GM21576 (cell line): ENCODE results near the gene CCDC73.
"Not testable (repeated sequence)": the region's sequence is repeated elsewhere in the genome, so short reads cannot be mapped to it uniquely, and the experiment has no call there.

Source experiments
- ATAC-seq: cut with Tn5 transposase; IDR thresholded peaks from one replicate; pipeline ENCODE4 v1.9.1; 2021; ENCODE audit warnings: mild to moderate bottlenecking, moderate library complexity; ENCODE audit not compliant: unreplicated experiment

Gene CCDC73

GRCh38 chr11:32794439-32794838 is at the start of gene CCDC73:
Gene CCDC73, minus strand, starts transcription at chr11:32794662. Its CDS starts 34,419 bp downstream, at chr11:32760243.
- no peak for ATAC-seq

- no peak for ATAC-seq
Observed at GRCh38 chr11:32843544-32843943, 49.1 kb upstream of the CCDC73 start.

GRCh38 chr11:32840587-32840986 is 46.1 kb upstream of the CCDC73 start:
- no peak for ATAC-seq

GRCh38 chr11:32839308-32839707 is 44.8 kb upstream of the CCDC73 start:
- ATAC-seq: no peak

GRCh38 chr11:32838505-32839274 is 44.2 kb upstream of the CCDC73 start:
- ATAC-seq: no peak

- no peak for ATAC-seq
Observed at GRCh38 chr11:32836946-32837345, 42.5 kb upstream of the CCDC73 start.

GRCh38 chr11:32833921-32834320 is 39.5 kb upstream of the CCDC73 start:
- ATAC-seq: no peak

GRCh38 chr11:32831221-32831620 is 36.8 kb upstream of the CCDC73 start:
- ATAC-seq: no peak

- no peak for ATAC-seq
Observed at GRCh38 chr11:32830796-32831195, 36.3 kb upstream of the CCDC73 start.

- no peak for ATAC-seq
Observed at GRCh38 chr11:32830413-32830738, 35.9 kb upstream of the CCDC73 start.

- peak; percentile 83 for ATAC-seq
Observed at GRCh38 chr11:32829680-32830412, 35.4 kb upstream of the CCDC73 start, which contains the start of gene PRRG4. Gene PRRG4, plus strand, starts transcription at chr11:32829927. Its CDS starts 603 bp downstream, at chr11:32830530.

- peak; percentile 45 for ATAC-seq
Observed at GRCh38 chr11:32829157-32829679, 34.8 kb upstream of the CCDC73 start.

GRCh38 chr11:32827276-32827675 is 32.8 kb upstream of the CCDC73 start:
- no peak for ATAC-seq

- ATAC-seq: no peak
Observed at GRCh38 chr11:32826113-32826512, 31.7 kb upstream of the CCDC73 start.

GRCh38 chr11:32823617-32824016 is 29.2 kb upstream of the CCDC73 start:
- ATAC-seq: not testable (repeated sequence)

- ATAC-seq: no peak
Observed at GRCh38 chr11:32821917-32822560, 27.6 kb upstream of the CCDC73 start.

GRCh38 chr11:32821517-32821916 is 27.1 kb upstream of the CCDC73 start:
- no peak for ATAC-seq

- ATAC-seq: no peak
Observed at GRCh38 chr11:32820497-32820896, 26.0 kb upstream of the CCDC73 start.

GRCh38 chr11:32819187-32819586 is 24.7 kb upstream of the CCDC73 start:
- no peak for ATAC-seq

- ATAC-seq: no peak
Observed at GRCh38 chr11:32817852-32818183, 23.4 kb upstream of the CCDC73 start.

- ATAC-seq: no peak
Observed at GRCh38 chr11:32817181-32817851, 22.9 kb upstream of the CCDC73 start.
